Hepatocyte (in vitro differentiated cells): Measurements from ENCODE around the gene CLIC5.

Experiments used
- CTCF ChIP-seq: fragments of 200-600 bp; sonication (generic); IDR thresholded peaks from 2 replicates; pipeline ENCODE4 v1.5.1; 2016; ENCODE audit warnings: antibody characterized with exemption, mild to moderate bottlenecking; ENCODE audit not compliant: poor library complexity
- EZH2phosphoT487 ChIP-seq: fragments of 200-600 bp; sonication (generic); IDR thresholded peaks from one replicate; pipeline ENCODE4 v1.6.1; 2018; ENCODE audit warnings: antibody characterized with exemption, mild to moderate bottlenecking, low read depth, moderate library complexity; ENCODE audit not compliant: unreplicated experiment, severe bottlenecking

GRCh38 chr6:45850378-45851033 is 165.2 kb downstream of the CLIC5 start:
- no peak for TF ChIP-seq CTCF
- TF ChIP-seq EZH2phosphoT487 = no peak
